ENCODE data around the gene PRKCH. TPM values are rescaled to one million over a fixed set of nuclear protein-coding genes. Genes with fewer than 3 reads are reported as not detected.

Gene PRKCH
- total RNA-seq, 1 experiment from 2014 or later = 2.7 TPM

DNA sequence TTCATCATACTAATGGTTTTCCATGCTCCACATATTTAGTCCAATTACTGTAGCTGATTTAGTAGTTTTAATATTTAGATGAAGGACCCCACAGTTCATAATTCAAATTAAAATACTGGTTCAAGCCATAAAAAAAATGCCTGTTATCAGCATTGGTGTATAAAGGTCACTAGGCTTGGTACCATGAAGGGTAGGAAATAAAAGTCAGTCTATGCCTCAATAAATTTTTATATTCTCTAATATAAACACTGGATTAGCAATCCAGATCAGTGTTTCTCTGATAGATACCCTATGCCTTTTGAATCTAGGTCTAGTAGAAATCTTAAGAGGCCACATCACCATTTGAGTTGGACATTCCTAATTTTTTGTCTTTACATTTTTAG is 210.7 kb downstream of the PRKCH start:
- Histone ChIP-seq H3K4me3 (ENCODE audit: low read depth in 2 of 2, low read length in 2 of 2) (no peak overlapping the region), H3K9me3 (ENCODE audit: control insufficient read depth, insufficient read depth, low read depth, low read length) (no peaks in the 10 kb centered on the region), H3K4me1 (ENCODE audit: control insufficient read depth, insufficient read depth, low read length) (no peaks in the 10 kb centered on the region; the same call in 1 of the 2 replicates), H3K36me3 (ENCODE audit: control insufficient read depth, insufficient read depth, low read length) (no peaks in the 10 kb centered on the region), H3K27me3 (ENCODE audit: control insufficient read depth, insufficient read depth, low read length) (no peaks in the 10 kb centered on the region), H3K27ac (ENCODE audit: low read length) (no peak overlapping the region)
- in situ Hi-C loops (cut with HindIII; ENCODE audit: low pct_unique_long_range_greater_than_20kb, low sequenced_read_pairs) (no loop called here), intact Hi-C loops (cut with micrococcal nuclease; ENCODE audit: unreplicated experiment) (no loop called here)
- CTCF ChIA-PET = no interaction called here
- DNase-seq (ENCODE audit: low read depth, low spot score) (no peak), ATAC-seq (no peak)
- TF ChIP-seq, protein P1, sequence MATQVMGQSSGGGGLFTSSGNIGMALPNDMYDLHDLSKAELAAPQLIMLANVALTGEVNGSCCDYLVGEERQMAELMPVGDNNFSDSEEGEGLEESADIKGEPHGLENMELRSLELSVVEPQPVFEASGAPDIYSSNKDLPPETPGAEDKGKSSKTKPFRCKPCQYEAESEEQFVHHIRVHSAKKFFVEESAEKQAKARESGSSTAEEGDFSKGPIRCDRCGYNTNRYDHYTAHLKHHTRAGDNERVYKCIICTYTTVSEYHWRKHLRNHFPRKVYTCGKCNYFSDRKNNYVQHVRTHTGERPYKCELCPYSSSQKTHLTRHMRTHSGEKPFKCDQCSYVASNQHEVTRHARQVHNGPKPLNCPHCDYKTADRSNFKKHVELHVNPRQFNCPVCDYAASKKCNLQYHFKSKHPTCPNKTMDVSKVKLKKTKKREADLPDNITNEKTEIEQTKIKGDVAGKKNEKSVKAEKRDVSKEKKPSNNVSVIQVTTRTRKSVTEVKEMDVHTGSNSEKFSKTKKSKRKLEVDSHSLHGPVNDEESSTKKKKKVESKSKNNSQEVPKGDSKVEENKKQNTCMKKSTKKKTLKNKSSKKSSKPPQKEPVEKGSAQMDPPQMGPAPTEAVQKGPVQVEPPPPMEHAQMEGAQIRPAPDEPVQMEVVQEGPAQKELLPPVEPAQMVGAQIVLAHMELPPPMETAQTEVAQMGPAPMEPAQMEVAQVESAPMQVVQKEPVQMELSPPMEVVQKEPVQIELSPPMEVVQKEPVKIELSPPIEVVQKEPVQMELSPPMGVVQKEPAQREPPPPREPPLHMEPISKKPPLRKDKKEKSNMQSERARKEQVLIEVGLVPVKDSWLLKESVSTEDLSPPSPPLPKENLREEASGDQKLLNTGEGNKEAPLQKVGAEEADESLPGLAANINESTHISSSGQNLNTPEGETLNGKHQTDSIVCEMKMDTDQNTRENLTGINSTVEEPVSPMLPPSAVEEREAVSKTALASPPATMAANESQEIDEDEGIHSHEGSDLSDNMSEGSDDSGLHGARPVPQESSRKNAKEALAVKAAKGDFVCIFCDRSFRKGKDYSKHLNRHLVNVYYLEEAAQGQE (IDR thresholded peaks at IDR 0.05; ENCODE audit: insufficient read depth in 1 of 2, low read depth in 2 of 2, low read length in 1 of 2) = no peak
- TF ChIP-seq TCF7L2 (IDR thresholded peaks at IDR 0.05; ENCODE audit: low read depth, low read length) = no peak
- BruUV-seq (replicated peaks) = no TSS peak
- POLR2A ChIA-PET = no interaction called here

DNA sequence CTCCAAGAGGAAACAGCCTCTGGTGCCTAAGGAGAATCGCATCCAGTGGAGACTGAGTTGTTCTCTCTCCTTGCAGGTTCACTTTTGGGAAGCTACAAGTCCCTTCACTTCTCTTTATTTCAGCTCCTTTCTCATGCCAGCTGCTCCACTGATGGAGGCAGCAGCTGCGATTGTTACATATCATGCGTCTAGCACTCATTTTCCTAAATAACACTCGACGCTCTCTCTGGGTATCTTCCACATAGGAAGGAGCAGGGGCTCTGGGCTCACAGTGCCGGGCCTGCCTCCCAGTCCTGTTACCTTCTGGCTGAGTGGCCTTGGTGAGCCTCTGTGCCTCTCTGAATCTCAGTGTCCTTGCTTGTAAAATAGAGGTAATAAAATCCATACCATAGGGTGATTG is 211.4 kb downstream of the PRKCH start:
- no peaks in the 10 kb centered on the region for H3K27me3 ChIP-seq (ENCODE audit: control insufficient read depth, insufficient read depth, low read length)
- DNase-seq (ENCODE audit: low read depth, low spot score) (no peak), ATAC-seq (no peak)
- ChIA-PET POLR2A (interaction anchor here (0.6 kb wide), 1 partner anchor 161 kb away, joined by 4 read pairs; no protein-coding TSS in a partner anchor), CTCF (no interaction called here)
- H3K27ac ChIP-seq (ENCODE audit: low read length) = no peak overlapping the region
- in situ Hi-C loops (cut with HindIII; ENCODE audit: low pct_unique_long_range_greater_than_20kb, low sequenced_read_pairs) = no loop called here
- H3K9me3 ChIP-seq (ENCODE audit: control insufficient read depth, insufficient read depth, low read depth, low read length) = no peaks in the 10 kb centered on the region
- TF ChIP-seq, protein P2, sequence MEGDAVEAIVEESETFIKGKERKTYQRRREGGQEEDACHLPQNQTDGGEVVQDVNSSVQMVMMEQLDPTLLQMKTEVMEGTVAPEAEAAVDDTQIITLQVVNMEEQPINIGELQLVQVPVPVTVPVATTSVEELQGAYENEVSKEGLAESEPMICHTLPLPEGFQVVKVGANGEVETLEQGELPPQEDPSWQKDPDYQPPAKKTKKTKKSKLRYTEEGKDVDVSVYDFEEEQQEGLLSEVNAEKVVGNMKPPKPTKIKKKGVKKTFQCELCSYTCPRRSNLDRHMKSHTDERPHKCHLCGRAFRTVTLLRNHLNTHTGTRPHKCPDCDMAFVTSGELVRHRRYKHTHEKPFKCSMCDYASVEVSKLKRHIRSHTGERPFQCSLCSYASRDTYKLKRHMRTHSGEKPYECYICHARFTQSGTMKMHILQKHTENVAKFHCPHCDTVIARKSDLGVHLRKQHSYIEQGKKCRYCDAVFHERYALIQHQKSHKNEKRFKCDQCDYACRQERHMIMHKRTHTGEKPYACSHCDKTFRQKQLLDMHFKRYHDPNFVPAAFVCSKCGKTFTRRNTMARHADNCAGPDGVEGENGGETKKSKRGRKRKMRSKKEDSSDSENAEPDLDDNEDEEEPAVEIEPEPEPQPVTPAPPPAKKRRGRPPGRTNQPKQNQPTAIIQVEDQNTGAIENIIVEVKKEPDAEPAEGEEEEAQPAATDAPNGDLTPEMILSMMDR (IDR thresholded peaks at IDR 0.05) = no peak
- TF ChIP-seq, protein P1 (IDR thresholded peaks at IDR 0.05; ENCODE audit: insufficient read depth in 1 of 2, low read depth in 2 of 2, low read length in 1 of 2) = no peak
- TF ChIP-seq SIN3A (IDR thresholded peaks at IDR 0.05; ENCODE audit: borderline replicate concordance, insufficient read depth, low read depth, low read length) = no peak
- TF ChIP-seq TCF7L2 (IDR thresholded peaks at IDR 0.05; ENCODE audit: low read depth, low read length) = no peak
- no peak for TF ChIP-seq POLR2AphosphoS5 (IDR thresholded peaks at IDR 0.05; ENCODE audit: low read depth, low read length)
- intact Hi-C loops (cut with micrococcal nuclease; ENCODE audit: unreplicated experiment) = no loop called here
- H3K4me1 ChIP-seq (ENCODE audit: control insufficient read depth, insufficient read depth, low read length) = peaks cover 4% of the 10 kb centered on the region; the same call in 1 of the 2 replicates
- no peaks in the 10 kb centered on the region for H3K36me3 ChIP-seq (ENCODE audit: control insufficient read depth, insufficient read depth, low read length)
- H3K4me3 ChIP-seq (ENCODE audit: low read depth in 2 of 2, low read length in 2 of 2) = no peak overlapping the region
- BruUV-seq (replicated peaks) = no TSS peak

Measured in Panc1 (cell line).